NOMO-1 treated with dmso at 0.1 percent for 144 hours (cell line): ENCODE results near the gene PLEKHG3.
"Not testable (repeated sequence)": the region's sequence is repeated elsewhere in the genome, so short reads cannot be mapped to it uniquely, and the experiment has no call there.

Source experiments
- DNase-seq: peaks from one replicate; lab custom pipeline; 2025; ENCODE audit not compliant: unreplicated experiment; lab: John Stamatoyannopoulos, UW

The PLEKHG3 gene

GRCh38 chr14:64704143-64704742, at the start of gene PLEKHG3:
Gene PLEKHG3, plus strand, starts transcription at chr14:64704424. Its CDS starts 23,208 bp downstream, at chr14:64727632.
- DNase-seq = no peak

- peak; percentile 60 for DNase-seq
These were observed 49.3 kb upstream of the PLEKHG3 start for GRCh38 chr14:64654901-64655300.

GRCh38 chr14:64656986-64657385, 47.2 kb upstream of the PLEKHG3 start:
- no peak for DNase-seq

- no peak for DNase-seq
These were observed 46.0 kb upstream of the PLEKHG3 start for GRCh38 chr14:64658201-64658600.

GRCh38 chr14:64658700-64659264, 45.4 kb upstream of the PLEKHG3 start:
- DNase-seq = not testable (repeated sequence)

GRCh38 chr14:64659366-64659765, 44.9 kb upstream of the PLEKHG3 start:
- DNase-seq = no peak

GRCh38 chr14:64663174-64663573, 41.0 kb upstream of the PLEKHG3 start:
- no peak for DNase-seq

GRCh38 chr14:64671591-64671990, 32.6 kb upstream of the PLEKHG3 start:
- DNase-seq = peak; percentile 67

- peak; percentile 44 for DNase-seq
These were observed 30.9 kb upstream of the PLEKHG3 start for GRCh38 chr14:64673316-64673715.

- DNase-seq = peak; percentile 84
These were observed 30.5 kb upstream of the PLEKHG3 start for GRCh38 chr14:64673748-64674147.

GRCh38 chr14:64674829-64675228, 29.4 kb upstream of the PLEKHG3 start:
- DNase-seq = no peak

- no peak for DNase-seq
These were observed 28.9 kb upstream of the PLEKHG3 start for GRCh38 chr14:64675312-64675711.

GRCh38 chr14:64676410-64677008, 27.7 kb upstream of the PLEKHG3 start:
- DNase-seq = no peak

- no peak for DNase-seq
These were observed 24.1 kb upstream of the PLEKHG3 start for GRCh38 chr14:64680013-64680713.

- no peak for DNase-seq
These were observed 23.5 kb upstream of the PLEKHG3 start for GRCh38 chr14:64680714-64681065.

- DNase-seq = no peak
These were observed 22.2 kb upstream of the PLEKHG3 start for GRCh38 chr14:64681796-64682710.

- DNase-seq = no peak
These were observed 21.4 kb upstream of the PLEKHG3 start for GRCh38 chr14:64682843-64683242.

GRCh38 chr14:64683264-64683663, 21.0 kb upstream of the PLEKHG3 start:
- no peak for DNase-seq

- no peak for DNase-seq
These were observed 20.1 kb upstream of the PLEKHG3 start for GRCh38 chr14:64684091-64684490.

GRCh38 chr14:64685371-64686281, 18.6 kb upstream of the PLEKHG3 start:
- DNase-seq = no peak
